Hippocampal formation (tissue), 2 donors: Measurements from ENCODE around the gene DGKQ.

Experiments used
- DNase-seq, 2 donors: peaks; one replicate each; lab custom pipeline; 2025; lab: John Stamatoyannopoulos, UW

DGKQ gene, protein sequence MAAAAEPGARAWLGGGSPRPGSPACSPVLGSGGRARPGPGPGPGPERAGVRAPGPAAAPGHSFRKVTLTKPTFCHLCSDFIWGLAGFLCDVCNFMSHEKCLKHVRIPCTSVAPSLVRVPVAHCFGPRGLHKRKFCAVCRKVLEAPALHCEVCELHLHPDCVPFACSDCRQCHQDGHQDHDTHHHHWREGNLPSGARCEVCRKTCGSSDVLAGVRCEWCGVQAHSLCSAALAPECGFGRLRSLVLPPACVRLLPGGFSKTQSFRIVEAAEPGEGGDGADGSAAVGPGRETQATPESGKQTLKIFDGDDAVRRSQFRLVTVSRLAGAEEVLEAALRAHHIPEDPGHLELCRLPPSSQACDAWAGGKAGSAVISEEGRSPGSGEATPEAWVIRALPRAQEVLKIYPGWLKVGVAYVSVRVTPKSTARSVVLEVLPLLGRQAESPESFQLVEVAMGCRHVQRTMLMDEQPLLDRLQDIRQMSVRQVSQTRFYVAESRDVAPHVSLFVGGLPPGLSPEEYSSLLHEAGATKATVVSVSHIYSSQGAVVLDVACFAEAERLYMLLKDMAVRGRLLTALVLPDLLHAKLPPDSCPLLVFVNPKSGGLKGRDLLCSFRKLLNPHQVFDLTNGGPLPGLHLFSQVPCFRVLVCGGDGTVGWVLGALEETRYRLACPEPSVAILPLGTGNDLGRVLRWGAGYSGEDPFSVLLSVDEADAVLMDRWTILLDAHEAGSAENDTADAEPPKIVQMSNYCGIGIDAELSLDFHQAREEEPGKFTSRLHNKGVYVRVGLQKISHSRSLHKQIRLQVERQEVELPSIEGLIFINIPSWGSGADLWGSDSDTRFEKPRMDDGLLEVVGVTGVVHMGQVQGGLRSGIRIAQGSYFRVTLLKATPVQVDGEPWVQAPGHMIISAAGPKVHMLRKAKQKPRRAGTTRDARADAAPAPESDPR

DNA sequence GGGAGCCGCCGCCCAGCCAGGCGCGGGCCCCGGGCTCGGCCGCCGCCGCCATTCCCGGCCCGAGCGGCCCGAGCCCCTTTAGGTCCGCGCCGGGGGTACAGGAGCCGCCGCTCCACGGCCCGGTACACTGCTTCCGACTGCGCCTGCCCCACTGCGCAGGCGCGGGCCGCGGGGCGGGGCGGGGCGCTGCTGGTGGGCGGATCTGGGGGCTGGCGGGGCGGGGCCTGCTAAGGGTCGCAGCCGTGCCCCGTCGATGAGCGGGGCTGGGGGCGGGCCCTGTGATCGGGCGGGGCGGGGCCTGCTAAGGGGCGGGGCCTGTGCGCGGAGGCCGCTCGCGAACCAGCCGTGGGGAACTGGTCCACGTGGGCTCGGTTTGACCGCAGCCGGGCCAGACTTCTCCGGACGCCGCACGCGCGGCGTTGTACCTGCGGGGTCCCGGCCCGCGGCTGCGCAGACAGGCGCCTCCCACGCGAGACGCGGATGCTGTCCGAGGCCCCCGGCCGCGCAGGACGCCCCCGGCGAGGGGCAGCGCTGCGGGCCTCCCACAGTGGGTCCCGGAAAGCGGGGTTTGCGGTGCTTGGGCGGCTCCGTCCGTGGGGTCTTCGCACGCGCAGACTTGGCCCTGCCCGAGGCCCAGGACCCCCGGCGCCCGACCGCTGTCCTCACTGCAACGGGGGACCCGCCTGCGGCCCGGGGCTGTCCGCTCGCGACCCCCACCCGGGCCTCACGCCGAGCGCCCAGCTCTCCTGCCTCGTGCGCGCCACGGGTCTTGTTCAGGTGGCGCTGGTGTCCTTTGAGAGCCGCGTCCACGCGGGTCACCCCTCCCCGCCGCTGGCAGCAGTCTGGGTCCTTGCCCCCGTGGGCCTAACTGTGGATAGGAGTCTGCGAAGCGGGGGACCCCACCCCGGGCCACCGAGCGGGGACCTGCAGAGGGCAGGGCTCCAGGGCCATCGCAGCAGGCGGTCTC is at the start of gene DGKQ:
Gene DGKQ (minus strand): TSS at position 139 of the 967 bp plus-strand sequence. CDS start 87 bp downstream, at position 52.
- DNase-seq = peak; percentile 84 to 87

DNA sequence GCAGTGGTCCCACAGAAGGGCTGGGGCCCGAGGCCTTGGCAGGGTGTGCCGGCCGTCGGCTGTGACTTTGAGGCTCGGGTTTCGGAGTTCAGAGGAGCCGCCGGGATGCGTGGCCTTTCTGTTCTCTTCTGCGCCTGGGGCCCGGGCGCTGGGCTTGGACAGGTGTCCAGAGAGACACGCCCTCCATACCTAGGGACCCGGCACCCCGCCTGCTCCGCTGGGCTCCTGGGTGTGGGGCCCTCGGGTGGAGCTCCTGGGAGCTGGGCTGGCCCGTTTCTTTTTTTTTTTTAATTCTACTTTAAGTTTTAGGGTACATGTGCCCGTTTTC is 49.3 kb upstream of the DGKQ start:
- no peak for DNase-seq

DNA sequence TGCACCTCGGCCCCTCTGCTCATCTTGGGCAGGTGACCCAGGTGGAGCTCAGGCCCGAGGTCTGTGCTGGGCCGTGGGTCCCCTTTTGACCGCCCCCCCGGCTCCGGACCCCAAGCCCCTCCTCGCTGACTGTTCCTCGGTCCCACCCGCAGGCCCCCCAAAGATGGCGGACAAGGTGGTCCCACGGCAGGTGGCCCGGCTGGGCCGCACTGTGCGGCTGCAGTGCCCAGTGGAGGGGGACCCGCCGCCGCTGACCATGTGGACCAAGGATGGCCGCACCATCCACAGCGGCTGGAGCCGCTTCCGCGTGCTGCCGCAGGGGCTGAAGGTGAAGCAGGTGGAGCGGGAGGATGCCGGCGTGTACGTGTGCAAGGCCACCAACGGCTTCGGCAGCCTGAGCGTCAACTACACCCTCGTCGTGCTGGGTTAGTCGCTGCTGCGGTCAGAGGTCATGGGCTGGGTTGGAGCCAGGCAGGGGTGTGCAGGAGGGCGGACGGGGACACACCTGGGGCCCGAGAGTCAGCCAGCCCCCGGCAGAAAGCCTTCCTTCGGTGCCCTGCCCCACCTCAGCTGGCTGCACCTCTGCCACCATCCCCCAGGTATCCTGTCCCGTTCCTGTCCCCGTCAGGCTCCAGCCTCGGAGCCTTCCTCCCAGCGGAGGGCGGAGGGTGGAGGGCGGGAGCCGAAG is 48.8 kb upstream of the DGKQ start:
- no peak for DNase-seq

DNA sequence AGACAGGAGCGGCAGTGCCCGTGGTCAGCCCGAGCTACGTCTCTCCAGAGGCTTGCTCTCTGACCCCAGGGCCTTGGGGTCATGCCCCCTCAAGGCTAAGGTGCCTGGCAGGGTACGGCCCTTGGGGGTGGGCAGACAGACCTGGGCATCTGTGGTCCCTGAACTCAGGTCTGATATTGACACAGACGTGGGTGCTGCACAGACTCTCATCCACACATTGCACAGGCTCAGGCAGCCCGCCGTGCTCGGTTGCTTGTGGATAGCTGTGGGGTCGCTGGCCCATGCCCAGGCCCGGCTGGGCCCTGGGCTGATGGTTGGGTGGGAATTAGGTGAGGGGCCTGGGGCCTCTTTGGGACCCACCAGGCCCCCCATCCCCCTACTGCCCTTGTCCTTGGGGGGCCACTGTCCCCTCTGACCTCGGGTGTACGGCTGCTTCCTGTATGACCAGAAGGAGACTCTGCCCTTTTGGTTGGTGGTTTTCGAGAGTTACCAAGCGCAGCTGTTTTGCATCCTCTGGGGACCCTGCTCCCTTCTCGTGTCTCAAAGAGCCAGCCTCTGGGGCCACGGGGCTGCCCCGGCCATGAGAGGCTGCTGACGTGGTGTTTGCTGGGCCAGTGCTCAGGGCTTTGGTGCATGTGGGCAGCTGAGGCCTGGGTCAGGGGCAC is 48.1 kb upstream of the DGKQ start:
- no peak for DNase-seq

DNA sequence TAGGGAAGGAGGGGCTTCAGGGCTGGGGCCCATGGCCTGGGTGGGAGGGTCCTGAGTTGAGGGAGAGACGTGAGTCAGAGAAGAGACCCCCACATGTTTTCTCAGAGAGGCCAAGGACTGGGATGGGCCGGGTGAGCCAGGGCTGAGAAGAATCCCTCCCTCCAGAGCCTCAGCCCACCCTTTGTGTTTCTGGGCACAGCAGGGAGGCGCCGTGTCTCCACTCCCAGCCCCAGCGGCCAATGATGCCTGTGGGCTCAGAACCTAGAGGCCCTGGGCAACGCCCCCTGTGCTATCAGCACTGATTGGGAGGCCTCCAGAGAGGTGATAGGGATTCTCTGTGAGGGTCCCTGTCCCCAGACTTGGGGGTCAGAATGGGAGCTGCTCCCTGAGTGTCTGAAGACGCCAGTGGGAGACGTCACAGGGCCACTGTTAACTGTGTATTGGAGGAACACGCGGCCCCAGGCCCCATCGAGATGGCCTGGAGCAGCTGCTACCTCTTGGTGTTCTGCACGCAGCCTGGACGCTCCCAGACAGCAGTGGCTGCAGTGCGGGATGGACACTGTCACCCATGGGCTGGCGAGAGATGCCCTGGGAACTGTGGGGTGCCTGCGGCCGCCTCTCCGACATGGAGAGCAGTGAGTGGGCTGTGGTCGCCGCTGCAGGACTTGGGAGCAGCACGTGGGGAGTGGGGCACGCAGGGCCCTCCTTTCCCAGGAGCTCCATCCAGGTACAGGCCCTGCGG is 46.5 kb upstream of the DGKQ start:
- DNase-seq = no peak

DNA sequence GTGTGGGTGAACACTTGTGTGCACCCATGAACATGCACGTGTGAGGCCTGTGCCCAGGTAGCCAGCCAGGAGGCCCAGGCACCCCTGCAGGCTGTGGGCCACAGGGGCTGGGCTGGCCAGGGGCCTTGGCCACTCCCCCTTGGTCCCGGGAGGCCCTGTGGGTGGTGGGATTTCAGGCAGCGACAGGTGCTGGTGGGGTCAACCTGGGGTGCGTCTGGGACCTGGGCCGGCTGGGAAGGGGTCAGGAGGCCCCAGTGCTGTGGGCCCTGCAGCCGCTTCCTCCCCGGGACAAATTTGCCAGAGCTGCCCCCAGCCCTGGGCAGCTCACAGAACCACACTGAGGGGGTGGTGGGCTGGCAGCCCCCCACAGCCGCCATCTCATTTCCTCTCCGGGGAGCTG is 46.0 kb upstream of the DGKQ start:
- no peak for DNase-seq

DNA sequence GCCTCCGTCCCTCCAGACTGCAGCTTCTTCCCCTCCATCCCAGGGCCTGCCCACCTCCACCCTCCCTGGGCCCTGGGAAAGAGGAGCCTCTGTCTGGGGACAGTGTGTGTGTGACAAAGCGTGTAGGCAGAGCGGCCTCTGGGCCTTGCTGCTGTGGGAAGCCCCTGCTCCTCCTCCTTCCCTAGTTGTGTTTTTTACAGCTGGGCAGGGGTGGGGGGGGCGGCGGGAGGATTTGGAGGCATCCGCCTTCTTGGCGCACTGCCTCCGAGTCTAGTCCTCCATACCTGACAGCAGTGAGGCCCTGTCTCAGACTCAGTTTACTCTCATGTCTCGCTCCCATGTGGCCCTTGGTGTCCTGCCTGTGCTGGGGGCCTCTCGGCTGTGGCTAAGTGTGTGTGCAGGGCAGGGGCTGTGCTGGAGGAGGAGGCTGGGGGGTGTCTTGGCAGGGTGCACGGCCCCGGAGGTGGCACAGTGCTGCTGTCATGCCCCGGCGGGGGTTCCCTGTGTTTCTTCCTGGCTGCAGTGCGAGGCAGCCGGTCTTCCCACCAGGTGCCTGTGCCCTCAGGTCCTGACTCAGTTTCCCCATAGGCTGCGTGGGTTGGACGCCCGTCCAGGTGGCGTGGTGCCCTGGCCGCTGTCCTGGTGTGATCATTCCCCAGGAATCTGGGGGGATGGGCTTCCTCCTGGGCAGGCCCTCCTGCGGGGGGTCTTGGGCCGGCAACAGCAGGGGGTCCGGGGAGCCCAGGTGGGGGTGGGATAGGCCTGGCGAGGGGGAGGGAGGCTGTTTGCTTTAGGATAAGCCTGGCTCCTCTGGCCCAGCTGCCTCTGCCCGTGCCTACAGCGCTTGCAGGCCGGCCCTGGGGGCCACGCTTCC is 45.0 kb upstream of the DGKQ start:
- DNase-seq = no peak

DNA sequence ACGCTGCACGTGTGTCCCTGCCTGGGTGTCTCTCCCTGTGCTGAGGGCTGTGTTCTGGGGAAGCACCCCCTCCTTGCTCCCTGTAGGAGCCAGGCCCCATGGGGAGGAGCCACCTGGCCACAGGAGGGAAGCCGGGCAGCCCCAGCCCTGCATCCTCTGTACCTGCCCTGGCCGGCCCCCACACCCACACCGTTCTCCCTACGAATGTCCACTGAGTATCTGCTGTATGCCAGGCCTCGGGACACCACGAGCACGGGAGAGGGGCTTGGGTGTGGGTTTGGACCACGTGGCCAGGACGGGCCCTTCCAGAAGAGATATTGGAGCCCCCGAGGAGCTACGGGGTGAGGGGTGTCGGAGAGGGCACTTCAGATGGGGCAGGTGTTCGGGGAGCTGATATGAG is 44.3 kb upstream of the DGKQ start:
- DNase-seq = no peak

DNA sequence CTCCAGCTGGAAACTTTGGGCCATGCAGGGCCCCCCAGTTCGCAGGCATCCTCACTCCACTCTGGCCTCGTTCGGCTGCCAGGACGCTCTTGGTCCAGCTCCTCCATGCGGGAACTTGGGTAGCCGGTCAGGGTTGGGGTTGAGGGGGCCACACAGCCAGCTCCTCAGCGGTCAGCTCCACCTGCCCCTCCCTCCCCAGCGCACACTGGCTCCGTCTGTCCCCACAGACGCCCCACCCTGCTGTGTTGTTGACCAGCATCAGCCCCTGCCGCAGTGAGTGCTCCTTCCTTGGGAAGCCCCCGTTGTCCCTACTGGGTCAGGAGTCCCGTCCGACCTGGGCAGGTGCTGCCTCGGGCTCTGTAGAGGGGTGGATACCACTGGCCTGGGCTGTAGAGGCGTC is 43.8 kb upstream of the DGKQ start:
- no peak for DNase-seq

DNA sequence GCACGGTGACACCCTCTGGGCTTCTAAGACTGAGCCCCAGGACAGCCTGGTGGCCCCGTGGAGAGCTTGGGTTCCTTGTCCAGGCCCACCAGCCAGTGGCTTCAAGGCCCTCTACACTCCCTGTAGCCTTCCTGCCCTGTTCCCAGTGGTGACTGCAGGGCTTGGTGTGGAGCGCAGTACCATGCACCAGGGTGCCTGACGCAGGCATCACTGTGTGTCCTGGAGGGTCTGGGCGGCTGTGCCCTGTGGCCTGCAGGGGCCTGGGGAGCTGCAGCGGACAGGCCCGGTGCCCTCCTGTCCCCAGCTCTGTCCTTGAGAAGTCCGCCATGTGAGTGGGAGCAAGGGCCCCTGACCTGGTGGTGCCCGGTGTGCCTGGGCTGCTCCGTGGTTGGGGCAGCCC is 42.4 kb upstream of the DGKQ start:
- DNase-seq = no peak

DNA sequence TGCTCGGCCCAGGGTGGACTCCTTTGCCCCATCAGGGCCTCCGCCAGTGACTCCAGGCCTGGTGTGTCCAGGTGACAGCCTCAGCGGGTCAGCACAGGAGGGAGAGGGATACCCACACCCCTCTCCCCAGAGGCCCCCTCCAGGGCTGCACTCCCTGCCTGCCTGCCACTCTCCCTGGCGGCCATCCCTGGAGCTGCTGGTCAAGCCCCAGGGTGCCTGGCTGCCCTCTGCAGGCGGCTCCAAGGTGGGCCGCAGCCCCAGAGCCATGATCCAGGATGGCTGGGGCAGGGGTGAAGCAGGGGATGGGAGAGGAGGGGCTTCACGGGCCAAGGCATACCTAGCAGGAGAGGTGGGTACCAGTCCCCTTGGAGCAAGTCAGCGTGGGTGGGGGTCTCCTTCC is 41.8 kb upstream of the DGKQ start:
- DNase-seq = no peak

DNA sequence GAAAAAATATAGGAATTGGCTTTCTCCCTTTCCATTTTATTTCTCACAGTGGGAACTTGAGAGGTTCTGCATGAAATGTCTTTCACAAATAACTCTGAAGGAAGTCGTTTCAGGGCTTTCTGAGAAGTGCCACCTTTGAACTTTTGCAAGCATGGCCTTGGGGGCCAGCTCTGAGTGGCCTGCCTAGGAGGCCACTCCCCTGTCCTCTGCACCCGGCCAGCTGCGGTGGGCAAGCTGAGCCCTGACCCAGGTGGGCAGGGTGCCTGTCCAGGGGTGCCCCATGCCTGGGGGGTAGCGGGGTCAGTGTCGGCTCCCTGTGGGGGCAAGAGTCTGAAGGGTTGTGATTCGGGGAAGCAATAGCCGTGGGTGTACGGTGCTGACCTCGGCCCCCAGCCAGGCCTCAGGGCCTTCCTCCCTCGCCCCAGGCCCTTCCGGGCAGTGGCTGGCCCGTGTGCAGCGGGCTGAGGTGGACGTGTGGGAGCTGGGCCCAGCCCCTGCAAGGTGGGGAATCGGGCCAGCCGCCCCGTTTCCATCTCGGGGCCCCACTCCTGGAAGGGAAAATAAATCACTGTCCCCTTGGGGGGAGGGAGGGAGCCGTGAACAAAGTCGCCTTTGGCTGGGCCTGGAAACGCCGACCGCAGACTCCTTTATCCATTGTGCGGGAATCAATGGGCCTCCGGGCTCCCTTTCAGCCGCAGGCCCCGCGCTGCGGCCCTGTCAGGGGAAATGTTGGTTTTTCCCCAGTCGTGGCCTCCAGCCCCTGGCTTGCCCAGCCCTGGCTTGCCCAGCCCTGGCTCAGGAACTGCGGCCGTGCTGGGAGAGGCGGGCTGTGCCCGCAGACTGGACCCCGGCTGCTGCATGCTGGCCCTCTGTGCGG is 41.2 kb upstream of the DGKQ start:
- DNase-seq = peak; percentile 83 to 84

DNA sequence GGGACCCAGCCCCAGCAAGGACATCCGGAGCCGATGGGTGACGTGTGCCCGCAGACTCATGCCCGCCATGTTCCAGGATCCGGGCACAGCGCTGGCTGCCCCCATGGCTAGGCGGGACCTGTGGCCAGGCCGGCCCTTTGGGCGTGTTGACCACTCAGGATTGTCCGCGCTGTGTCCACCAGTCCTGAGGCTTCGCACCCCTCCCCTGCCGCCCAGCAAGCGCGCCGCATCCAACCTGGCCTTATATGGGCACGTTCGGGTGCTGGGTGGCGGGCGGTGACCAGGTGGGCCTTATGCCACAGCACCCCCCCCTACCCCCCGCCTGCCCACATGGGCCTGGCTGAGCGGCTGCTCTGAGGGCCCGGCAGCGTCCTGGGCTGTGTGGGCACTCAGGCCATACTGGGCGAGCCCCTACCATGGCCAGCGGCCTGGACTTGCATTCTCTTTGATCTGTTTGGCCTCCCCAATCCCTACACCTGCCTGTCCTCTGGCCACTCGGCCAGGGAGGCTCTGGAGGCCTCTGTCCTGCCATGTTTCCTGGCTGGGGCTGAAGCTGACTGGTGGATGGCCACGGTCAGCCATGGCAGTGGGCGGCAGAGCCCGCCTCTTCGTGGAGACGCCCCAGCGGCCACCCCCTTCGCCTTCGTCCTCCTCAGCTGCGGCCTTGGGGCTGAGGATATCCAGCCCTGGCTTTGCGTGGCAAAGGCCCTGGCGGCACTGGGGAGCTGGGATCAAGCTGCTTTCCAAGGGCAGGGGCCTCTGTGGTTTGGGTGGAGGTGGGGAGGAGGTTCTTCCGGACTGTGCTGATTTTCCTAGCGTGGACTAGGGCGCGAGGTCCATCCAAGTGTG is 40.1 kb upstream of the DGKQ start:
- no peak for DNase-seq

DNA sequence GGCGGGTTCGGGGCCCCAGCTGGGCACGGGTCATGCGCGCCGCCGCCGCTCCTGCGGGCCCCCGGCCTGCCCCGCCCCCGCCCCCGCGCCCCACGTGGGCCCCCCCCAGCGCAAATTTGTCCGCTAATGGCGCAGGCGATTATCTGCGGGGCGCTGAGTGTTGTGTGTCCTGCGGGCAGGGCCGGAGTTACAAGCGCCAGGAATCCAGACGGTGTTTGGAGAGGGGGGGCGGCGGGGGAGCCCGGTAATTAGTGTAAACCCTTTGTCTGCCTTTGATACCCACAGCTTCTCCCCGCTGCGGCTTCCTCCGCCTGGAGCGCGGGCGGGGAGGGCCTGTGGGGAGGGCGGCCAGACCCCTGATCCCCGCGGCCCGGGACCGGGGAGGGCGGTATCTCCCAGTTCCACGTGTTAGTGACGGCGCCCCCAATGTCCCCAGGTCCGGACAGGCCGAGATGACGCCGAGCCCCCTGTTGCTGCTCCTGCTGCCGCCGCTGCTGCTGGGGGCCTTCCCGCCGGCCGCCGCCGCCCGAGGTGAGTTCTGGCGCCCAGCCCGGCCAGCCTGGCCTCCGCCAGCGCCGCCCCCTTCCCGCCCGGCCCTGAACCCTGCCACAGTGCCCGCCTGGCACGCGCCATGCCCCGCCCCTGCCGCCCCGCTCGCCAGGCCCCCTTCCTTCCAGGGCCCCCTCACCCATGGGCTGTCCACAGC is 38.8 kb upstream of the DGKQ start:
- no peak for DNase-seq

DNA sequence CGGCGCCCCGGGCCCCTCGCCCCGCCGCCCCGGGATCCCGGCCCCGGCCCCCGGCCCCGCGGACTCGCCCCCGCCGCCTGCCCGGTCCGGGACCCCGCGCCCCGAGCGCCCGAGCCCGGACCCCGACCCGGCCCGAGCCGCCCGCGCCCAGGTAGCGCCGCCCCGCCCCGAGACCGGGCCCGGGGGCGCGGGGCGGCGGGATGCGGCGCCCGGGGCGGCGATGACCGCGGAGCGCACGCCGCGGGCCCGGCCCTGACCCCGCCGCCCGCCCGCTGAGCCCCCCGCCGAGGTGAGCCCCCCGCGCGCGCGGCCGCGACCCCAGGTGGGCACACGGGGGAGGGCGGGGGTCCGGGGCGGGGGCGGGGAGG is 38.3 kb upstream of the DGKQ start:
- no peak for DNase-seq

DNA sequence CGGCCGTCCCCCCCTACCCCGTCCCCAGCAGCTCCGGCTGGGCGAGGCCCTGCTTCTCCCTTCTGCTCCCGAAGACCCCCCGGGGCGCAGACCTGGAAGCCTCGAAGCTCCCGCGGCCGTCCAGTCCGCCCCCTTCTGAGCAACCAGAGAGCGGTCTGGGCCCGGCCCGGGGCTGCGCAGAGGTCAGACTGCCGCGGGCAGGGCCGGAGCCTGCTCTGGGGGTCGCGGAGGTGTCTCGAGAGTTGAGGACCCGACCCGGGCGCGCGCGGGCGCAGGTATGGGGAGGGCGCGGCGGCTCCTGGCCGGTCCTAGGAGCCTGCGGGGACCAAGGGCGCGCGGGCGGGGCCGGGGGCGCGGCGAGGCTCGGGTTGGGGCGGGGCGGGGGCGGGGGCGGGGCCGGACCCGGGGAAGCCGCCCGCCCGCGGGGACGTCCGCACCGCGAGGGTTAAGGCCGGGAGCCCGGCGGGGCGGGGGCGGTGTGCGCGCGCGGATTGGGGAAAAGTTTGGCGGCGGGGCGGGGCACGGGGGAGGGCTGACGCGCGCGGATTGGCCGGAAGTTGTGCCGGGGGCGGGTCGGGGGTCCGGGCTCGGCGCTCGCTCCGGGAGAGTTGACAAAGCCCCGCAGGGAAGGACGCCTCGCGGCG is 37.8 kb upstream of the DGKQ start, which contains the start of gene FGFRL1:
Gene FGFRL1 (plus strand): TSS at position 605 of the 644 bp plus-strand sequence. CDS start 860 bp downstream, outside the sequence.
- DNase-seq = peak in 1 of 2 donors; percentile 63
